ENCODE results near the gene RPTOR.
A peak's percentile ranks its signal among the peaks of the same experiment; 100 is the strongest.
"Not testable (repeated sequence)": the region's sequence is repeated elsewhere in the genome, so short reads cannot be mapped to it uniquely, and the experiment has no call there.

Gene RPTOR

DNA sequence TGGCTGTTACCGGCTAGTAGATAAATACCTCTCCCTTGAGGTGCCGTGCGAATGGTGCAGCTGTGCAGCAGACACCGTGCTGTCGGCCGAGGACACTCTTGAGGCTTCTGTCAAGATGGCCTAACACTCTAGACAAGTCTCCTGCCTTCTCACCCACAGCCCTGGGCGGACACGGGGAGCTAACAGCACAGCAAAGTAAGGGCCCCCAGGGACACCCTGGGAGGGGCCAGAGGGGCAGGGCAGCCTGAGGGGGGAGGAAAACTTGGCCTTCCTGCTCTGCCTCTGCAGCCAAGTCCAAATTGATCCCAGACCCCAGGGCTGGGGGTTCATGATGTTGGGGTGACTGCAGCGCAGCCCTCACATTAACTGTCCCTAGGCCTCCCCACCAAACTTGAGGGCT, 210.2 kb downstream of the RPTOR start:
- Histone ChIP-seq H3K27ac (ENCODE audit: low read depth, low read length) (no peak overlapping the region), H3K36me3 (ENCODE audit: control insufficient read depth, insufficient read depth, low read length) (no peaks in the 10 kb centered on the region), H3K27me3 (ENCODE audit: control insufficient read depth, insufficient read depth, low read length) (no peaks in the 10 kb centered on the region), H3K4me1 (ENCODE audit: control insufficient read depth, insufficient read depth, low read length) (peaks cover 8% of the 10 kb centered on the region), H3K9ac (ENCODE audit: low read length) (no peak overlapping the region), H3K4me3 (ENCODE audit: low read length) (no peak overlapping the region)

DNA sequence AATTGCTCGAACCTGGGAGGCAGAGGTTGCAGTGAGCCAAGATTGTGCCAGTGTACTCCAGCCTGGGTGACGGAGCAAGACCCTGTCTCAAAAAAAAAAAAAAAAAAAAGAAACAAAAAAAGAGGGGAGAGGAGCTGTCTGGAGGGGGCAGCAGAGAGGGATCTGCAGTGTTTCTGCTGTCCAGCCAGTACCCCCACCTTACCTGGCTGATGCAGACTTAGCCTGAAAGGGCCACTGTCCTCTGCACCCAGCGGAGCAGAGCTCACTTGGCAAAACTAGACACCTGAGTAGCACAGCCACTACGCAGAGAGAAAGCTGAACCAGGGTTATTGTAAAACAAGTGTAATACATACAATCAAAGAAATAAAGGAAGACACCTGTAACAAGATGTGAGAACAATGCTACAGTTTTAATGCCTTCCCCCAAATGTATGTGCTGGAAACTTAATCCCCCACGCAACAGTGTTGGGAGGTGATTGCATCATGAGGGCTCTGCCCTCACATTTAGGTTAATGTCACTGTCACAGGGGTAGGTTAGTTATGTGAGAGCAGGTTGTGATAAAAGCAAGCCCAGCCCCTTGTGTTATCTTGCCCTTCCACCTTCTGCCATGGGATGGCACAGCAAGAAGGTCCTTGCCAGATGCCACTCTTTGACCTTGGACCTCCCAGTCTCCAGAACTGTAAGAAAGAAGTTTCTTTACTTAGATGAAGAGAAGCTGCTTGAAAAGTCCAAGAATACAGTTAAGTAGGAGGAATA, 211.2 kb downstream of the RPTOR start:
- Histone ChIP-seq H3K4me1 (ENCODE audit: control insufficient read depth, insufficient read depth, low read length) (peaks cover 10% of the 10 kb centered on the region), H3K9ac (ENCODE audit: low read length) (no peak overlapping the region), H3K27me3 (ENCODE audit: control insufficient read depth, insufficient read depth, low read length) (no peaks in the 10 kb centered on the region), H3K27ac (ENCODE audit: low read depth, low read length) (no peak overlapping the region), H3K4me3 (ENCODE audit: low read length) (no peak overlapping the region), H3K36me3 (ENCODE audit: control insufficient read depth, insufficient read depth, low read length) (no peaks in the 10 kb centered on the region)

DNA sequence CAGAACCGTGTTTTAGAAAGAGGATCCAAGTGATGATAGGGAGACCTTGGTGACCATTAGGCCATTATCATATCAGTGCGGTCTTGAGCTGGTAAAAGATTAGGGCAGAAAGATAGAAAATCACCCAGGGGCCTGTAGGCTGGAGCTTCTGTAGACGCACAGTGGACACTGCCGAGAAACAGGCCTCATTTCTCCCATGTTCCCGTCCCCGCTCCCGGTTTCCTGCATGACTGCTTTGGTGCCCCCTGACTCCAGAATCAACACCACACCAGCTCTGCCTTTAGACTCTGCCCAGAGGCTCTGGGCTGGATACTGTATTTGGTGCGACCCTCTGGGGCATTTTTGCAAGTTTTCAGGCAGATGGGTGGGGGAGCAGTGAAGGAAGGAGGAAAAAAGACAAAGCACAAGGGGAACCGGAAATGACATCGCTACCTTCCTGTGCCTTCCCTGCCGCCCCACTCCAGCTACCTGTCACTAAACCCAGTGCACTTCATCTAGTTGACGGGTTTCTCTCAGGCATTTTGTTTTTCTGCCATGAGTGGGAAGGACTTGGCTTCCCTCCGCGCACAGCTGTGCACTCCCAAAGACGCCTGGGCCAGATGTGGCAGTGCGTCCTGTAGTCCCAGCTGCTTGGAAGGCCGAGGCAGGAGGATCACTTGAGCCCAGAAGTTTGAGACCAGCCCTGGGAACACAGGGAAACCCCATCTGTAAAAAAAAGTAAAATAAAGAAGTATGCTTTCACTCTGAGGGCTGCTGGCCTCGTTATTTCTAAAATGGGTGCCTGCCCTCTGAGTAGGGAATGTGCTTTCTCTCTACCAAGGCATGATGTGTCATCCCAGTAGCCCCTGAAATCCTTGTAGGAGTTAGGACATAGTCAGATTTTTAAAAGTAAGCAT, 214.1 kb downstream of the RPTOR start:
- Histone ChIP-seq H3K27me3 (ENCODE audit: control insufficient read depth, insufficient read depth, low read length) (no peaks in the 10 kb centered on the region), H3K9ac (ENCODE audit: low read length) (no peak overlapping the region), H3K4me1 (ENCODE audit: control insufficient read depth, insufficient read depth, low read length) (peaks cover 7% of the 10 kb centered on the region), H3K4me3 (ENCODE audit: low read length) (no peak overlapping the region), H3K27ac (ENCODE audit: low read depth, low read length) (peak overlapping the region; percentile 7), H3K36me3 (ENCODE audit: control insufficient read depth, insufficient read depth, low read length) (no peaks in the 10 kb centered on the region)

DNA sequence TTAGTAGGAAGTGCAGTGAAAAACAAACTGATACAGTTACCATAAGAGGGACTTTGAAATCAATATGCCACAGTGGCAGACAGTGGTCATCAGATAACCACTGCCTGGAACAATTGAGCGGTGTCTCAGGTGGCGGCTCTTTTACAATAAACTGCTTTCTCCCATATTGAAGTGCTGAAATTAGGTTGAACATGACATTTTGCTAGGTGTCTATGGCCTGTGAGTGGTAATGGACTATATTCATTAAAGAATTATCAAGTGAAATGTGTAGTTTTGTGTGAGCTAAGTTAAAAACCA, 214.7 kb downstream of the RPTOR start:
- Histone ChIP-seq H3K4me3 (ENCODE audit: low read length) (no peak overlapping the region), H3K27ac (ENCODE audit: low read depth, low read length) (no peak overlapping the region), H3K4me1 (ENCODE audit: control insufficient read depth, insufficient read depth, low read length) (peaks cover 7% of the 10 kb centered on the region), H3K36me3 (ENCODE audit: control insufficient read depth, insufficient read depth, low read length) (no peaks in the 10 kb centered on the region), H3K9ac (ENCODE audit: low read length) (no peak overlapping the region), H3K27me3 (ENCODE audit: control insufficient read depth, insufficient read depth, low read length) (no peaks in the 10 kb centered on the region)

DNA sequence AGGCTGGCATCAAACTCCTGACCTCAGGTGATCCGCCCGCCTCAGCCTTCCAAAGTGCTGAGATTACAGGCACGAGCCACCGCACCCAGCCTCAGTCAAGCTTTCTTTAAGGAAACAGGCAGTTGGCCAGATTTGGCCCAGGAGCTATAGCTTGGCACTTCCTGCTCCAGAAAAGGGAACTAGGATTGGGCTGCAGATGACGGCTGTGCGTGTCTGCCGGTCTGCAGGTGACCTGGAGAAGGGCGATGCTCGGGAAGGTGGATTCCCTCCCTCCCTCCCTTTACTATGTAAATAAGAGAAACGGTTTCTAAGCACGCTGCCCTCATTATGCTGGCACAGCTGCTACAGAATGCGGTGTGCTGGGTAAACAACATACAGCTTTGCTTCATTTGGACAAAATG, 215.9 kb downstream of the RPTOR start:
- H3K4me3 ChIP-seq (ENCODE audit: low read length), result no peak overlapping the region
- H3K27ac ChIP-seq (ENCODE audit: low read depth, low read length), result no peak overlapping the region
- peaks cover 7% of the 10 kb centered on the region for H3K4me1 ChIP-seq (ENCODE audit: control insufficient read depth, insufficient read depth, low read length)
- no peaks in the 10 kb centered on the region for H3K27me3 ChIP-seq (ENCODE audit: control insufficient read depth, insufficient read depth, low read length)
- H3K36me3 ChIP-seq (ENCODE audit: control insufficient read depth, insufficient read depth, low read length), result no peaks in the 10 kb centered on the region
- no peak overlapping the region for H3K9ac ChIP-seq (ENCODE audit: low read length)

DNA sequence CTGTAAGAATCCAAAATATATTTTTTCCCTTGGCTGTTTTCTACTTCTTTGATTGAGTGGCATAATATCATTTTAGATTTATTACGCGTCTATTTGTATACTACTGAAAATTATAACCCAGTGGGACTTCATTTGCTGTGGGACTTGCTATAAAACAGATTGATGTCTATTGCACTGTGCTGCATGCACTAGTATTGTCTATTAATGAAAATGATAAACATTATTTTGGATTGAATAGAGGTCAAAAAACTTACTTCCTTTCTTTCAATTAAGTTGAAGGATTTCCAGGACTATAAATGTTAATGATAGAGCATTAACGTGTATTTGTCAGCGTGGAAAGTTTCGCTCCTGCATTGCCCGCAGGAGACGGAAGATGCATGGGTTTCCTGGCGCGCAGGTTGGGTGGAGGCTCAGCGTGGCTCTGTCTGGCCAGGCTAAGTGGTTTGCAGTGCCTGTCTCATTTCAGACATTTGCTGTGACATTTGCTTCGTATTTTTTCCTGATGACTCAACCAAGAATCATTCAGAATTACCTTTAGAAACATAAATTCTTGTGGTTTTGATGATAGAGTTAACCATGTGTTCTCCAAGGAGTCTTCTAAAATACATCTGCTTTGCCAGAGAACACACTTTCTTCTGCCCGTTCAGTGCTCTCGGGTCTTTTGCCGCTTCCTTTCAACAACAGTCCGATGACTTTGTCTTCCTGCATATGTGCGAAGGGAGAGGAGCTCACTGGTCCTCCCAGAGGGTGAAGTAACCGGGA, 216.7 kb downstream of the RPTOR start:
- no peaks in the 10 kb centered on the region for H3K27me3 ChIP-seq (ENCODE audit: control insufficient read depth, insufficient read depth, low read length)
- peaks cover 7% of the 10 kb centered on the region for H3K4me1 ChIP-seq (ENCODE audit: control insufficient read depth, insufficient read depth, low read length)
- H3K27ac ChIP-seq (ENCODE audit: low read depth, low read length), result no peak overlapping the region
- H3K9ac ChIP-seq (ENCODE audit: low read length), result no peak overlapping the region
- H3K4me3 ChIP-seq (ENCODE audit: low read length), result no peak overlapping the region
- H3K36me3 ChIP-seq (ENCODE audit: control insufficient read depth, insufficient read depth, low read length), result no peaks in the 10 kb centered on the region

DNA sequence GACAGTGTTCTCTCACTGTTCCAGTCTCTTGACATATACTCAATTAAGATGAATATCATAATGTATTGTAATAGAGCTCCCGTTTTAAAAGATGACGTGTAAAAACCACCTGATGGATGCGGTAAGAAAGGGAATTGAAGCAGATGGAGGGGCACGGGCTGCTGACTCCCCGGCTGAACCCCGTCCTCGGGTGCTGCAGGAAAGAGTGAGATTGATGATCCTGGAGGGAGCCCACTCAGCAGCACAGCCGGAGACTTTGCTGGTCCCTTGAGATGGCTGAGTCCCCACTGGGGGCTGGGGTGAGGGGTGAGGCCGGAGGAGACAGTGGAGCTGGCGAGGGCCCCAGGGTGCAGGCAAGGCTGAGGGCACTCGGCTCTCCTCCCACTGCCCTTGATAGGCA, 217.4 kb downstream of the RPTOR start:
- Histone ChIP-seq H3K27me3 (ENCODE audit: control insufficient read depth, insufficient read depth, low read length) (no peaks in the 10 kb centered on the region), H3K9ac (ENCODE audit: low read length) (no peak overlapping the region), H3K4me3 (ENCODE audit: low read length) (no peak overlapping the region), H3K27ac (ENCODE audit: low read depth, low read length) (no peak overlapping the region), H3K4me1 (ENCODE audit: control insufficient read depth, insufficient read depth, low read length) (peaks cover 7% of the 10 kb centered on the region), H3K36me3 (ENCODE audit: control insufficient read depth, insufficient read depth, low read length) (no peaks in the 10 kb centered on the region)

DNA sequence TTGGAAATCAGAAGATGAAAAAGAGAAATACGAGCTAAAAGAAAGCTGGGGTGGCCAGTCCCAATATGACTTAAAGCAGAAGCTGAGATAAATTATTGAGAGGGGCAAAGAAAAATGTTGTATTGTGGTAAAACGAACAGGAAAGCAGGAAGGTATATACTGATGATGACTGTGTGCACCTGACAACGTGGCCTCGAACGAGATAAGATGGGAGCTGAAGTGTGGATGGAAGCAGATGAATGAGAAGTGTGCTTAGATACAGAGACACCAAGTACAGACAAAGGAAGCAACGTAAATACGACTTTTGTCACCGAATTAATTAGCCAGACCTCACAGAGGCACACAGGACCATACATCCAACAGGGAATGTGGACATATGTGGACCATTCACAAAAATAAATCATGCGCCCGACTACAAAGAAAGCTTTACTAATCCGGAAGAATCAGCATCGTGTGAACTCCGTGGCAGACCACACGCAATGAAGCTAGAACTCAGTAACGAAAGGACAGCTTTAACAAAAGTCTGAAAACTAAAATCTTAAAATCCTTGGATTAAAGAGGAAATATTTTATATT, 218.7 kb downstream of the RPTOR start:
- no peak overlapping the region for H3K4me3 ChIP-seq (ENCODE audit: low read length)
- no peaks in the 10 kb centered on the region for H3K36me3 ChIP-seq (ENCODE audit: control insufficient read depth, insufficient read depth, low read length)
- no peak overlapping the region for H3K9ac ChIP-seq (ENCODE audit: low read length)
- H3K27ac ChIP-seq (ENCODE audit: low read depth, low read length), result no peak overlapping the region
- H3K27me3 ChIP-seq (ENCODE audit: control insufficient read depth, insufficient read depth, low read length), result no peaks in the 10 kb centered on the region
- peaks cover 7% of the 10 kb centered on the region for H3K4me1 ChIP-seq (ENCODE audit: control insufficient read depth, insufficient read depth, low read length)

DNA sequence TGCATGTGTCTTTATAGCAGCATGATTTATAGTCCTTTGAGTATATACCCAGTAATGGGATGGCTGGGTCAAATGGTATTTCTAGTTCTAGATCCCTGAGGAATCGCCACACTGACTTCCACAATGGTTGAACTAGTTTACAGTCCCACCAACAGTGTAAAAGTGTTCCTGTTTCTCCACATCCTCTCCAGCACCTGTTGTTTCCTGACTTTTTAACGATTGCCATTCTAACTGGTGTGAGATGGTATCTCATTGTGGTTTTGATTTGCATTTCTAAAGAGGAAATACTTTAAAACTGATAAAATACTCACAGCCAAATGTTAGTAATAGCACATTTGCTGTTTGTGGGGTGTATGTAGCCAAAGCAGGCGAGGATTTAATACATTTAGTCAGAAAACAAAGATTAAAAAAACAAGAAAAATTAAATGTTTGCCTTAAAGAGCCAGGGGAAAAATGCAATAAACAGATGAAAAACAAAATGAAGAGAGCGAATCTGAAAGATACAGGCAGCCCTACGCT, 220.0 kb downstream of the RPTOR start:
- H3K27ac ChIP-seq (ENCODE audit: low read depth, low read length); H3K9ac ChIP-seq (ENCODE audit: low read length); H3K4me1 ChIP-seq (ENCODE audit: control insufficient read depth, insufficient read depth, low read length); H3K27me3 ChIP-seq (ENCODE audit: control insufficient read depth, insufficient read depth, low read length); H3K36me3 ChIP-seq (ENCODE audit: control insufficient read depth, insufficient read depth, low read length); H3K4me3 ChIP-seq (ENCODE audit: low read length): not testable (repeated sequence)

DNA sequence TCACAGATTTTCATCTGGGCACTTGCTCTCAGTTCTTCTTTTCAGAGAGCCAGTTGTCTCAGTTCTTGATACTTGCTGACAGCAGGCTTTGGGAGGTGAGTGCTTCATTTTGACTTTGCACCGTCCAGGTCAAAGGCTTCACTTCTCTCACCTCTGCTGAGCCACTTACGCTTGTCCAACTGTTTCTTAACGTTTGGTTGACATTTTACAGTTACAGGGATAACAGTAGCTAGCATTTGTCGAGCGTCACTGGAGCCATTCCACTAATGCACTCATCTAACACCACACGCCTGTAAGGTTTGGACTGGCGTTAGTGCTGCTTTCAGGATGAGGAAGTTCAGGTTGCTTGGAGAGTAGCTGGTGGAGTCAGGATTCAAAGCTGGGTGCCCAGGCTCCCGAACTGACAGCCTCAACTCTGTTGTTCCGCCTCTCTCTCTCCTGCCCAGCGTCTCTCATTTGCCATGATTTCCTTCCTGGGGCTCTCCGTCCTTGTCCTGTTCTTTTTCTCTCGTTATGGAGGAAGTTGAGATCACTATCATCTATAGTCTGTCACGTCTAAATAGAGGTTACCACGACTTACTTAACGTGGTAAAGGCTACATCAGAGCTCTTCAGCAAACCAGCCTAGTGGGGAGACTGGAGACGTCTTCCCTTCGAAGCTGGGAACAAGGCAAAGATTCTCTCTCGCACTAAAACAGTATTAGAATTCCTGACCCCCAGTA, 220.8 kb downstream of the RPTOR start:
- Histone ChIP-seq H3K9ac (ENCODE audit: low read length) (no peak overlapping the region), H3K4me3 (ENCODE audit: low read length) (no peak overlapping the region), H3K27me3 (ENCODE audit: control insufficient read depth, insufficient read depth, low read length) (no peaks in the 10 kb centered on the region), H3K27ac (ENCODE audit: low read depth, low read length) (no peak overlapping the region), H3K36me3 (ENCODE audit: control insufficient read depth, insufficient read depth, low read length) (no peaks in the 10 kb centered on the region), H3K4me1 (ENCODE audit: control insufficient read depth, insufficient read depth, low read length) (no peaks in the 10 kb centered on the region)

DNA sequence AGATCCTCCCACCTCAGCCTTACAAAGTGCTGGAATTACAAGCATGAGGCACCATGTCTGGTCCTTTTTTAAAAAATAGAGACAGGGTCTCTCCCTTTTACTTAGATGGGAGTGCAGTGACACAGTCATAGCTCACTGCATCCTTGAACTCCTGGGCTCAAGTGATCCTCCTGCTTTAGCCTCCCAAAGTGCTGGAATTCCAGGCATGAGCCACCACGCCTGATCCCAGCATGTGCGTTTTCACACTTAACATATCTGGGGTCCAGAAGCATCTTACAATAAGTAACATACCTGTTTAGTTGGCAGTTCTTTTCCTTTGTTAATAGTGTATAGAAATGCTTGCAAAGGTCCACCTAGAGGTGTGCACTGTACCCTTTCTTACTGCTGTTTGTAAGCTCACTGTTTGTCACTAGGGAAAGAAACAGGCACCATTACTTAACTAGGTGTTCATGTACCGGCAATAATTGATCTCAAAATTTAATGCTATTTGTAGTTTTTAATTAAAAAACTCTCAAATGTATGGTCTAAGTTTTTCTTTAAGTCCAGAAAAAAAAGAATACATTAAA, 221.7 kb downstream of the RPTOR start:
- Histone ChIP-seq H3K4me3 (ENCODE audit: low read length) (no peak overlapping the region), H3K4me1 (ENCODE audit: control insufficient read depth, insufficient read depth, low read length) (no peaks in the 10 kb centered on the region), H3K27me3 (ENCODE audit: control insufficient read depth, insufficient read depth, low read length) (no peaks in the 10 kb centered on the region), H3K36me3 (ENCODE audit: control insufficient read depth, insufficient read depth, low read length) (no peaks in the 10 kb centered on the region), H3K27ac (ENCODE audit: low read depth, low read length) (no peak overlapping the region), H3K9ac (ENCODE audit: low read length) (no peak overlapping the region)

Measured in rectal smooth muscle tissue (tissue), 1 donor.